Mesenchymal stem cell (in vitro differentiated cells and primary cell): ENCODE results near the gene RGN. TPM values are rescaled to one million over a fixed set of nuclear protein-coding genes. Genes with fewer than 3 reads are reported as not detected.
A peak's percentile ranks its signal among the peaks of the same experiment; 100 is the strongest.
"Not testable (repeated sequence)": the region's sequence is repeated elsewhere in the genome, so short reads cannot be mapped to it uniquely, and the experiment has no call there.

Source experiments
- DNase-seq: peaks from one replicate; pipeline ENCODE4 v3.0.0-alpha.2; 2013
- H2AFZ ChIP-seq: one replicate; pipeline ENCODE4 v1.6.1; 2013; ENCODE audit warnings: low read depth, mild to moderate bottlenecking, control low read depth, inconsistent platforms, low read length, moderate library complexity
- H2AK5ac ChIP-seq: 2 replicates; pipeline ENCODE4 v1.6.1; 2013; ENCODE audit warnings: low read length, moderate library complexity, mild to moderate bottlenecking, inconsistent platforms; ENCODE audit not compliant: severe bottlenecking
- H2BK120ac ChIP-seq: one replicate; pipeline ENCODE4 v1.6.1; 2013; ENCODE audit warnings: low read depth, mild to moderate bottlenecking, inconsistent platforms, low read length, moderate library complexity
- H2BK12ac ChIP-seq, 2 experiments: one replicate each; pipeline ENCODE4 v1.6.1; 2013; ENCODE audit warnings: inconsistent platforms in 2 of 2, low read length in 2 of 2, mild to moderate bottlenecking in 2 of 2, moderate library complexity in 2 of 2, control low read depth in 1 of 2
- H2BK15ac ChIP-seq: one replicate; pipeline ENCODE4 v1.6.1; 2013; ENCODE audit warnings: mild to moderate bottlenecking, low read depth, inconsistent platforms; ENCODE audit not compliant: poor library complexity, severe bottlenecking
- H2BK5ac ChIP-seq: 2 replicates; pipeline ENCODE4 v1.6.1; 2013; ENCODE audit warnings: low read depth, mild to moderate bottlenecking, low read length, control low read depth, inconsistent platforms; ENCODE audit not compliant: poor library complexity, severe bottlenecking
- H3K14ac ChIP-seq, 2 experiments: one replicate each; pipeline ENCODE4 v1.6.1; 2013; ENCODE audit warnings: inconsistent platforms in 2 of 2, low read length in 2 of 2, control low read depth in 1 of 2, mild to moderate bottlenecking in 1 of 2, moderate library complexity in 1 of 2
- H3K18ac ChIP-seq, 2 experiments: one replicate each; pipeline ENCODE4 v1.6.1; 2013; ENCODE audit warnings: inconsistent platforms in 2 of 2, low read length in 2 of 2, control low read depth in 1 of 2, low read depth in 1 of 2, mild to moderate bottlenecking in 1 of 2
- H3K23ac ChIP-seq, 2 experiments: one replicate each; pipeline ENCODE4 v1.6.1; 2013; ENCODE audit warnings: inconsistent platforms in 2 of 2, low read length in 2 of 2, mild to moderate bottlenecking in 2 of 2, moderate library complexity in 2 of 2, control low read depth in 1 of 2
- H3K27ac ChIP-seq: 2 replicates; pipeline ENCODE4 v1.5.1; 2013; ENCODE audit warnings: mild to moderate bottlenecking, moderate library complexity, low read length, control low read depth, inconsistent platforms; ENCODE audit not compliant: poor library complexity, severe bottlenecking
- H3K27me3 ChIP-seq, 2 experiments: 2 replicates each; pipeline versions ENCODE4 v1.6.1 to v1.7.0; 2013; ENCODE audit warnings: low read length in 2 of 2, mild to moderate bottlenecking in 2 of 2, moderate library complexity in 2 of 2, control low read depth in 1 of 2, inconsistent platforms in 1 of 2; ENCODE audit not compliant: control insufficient read depth in 1 of 2, insufficient read depth in 1 of 2
- H3K36me3 ChIP-seq, 2 experiments: 2 replicates each; pipeline versions ENCODE4 v1.6.1 to v1.7.0; 2013; ENCODE audit warnings: low read length in 2 of 2, control low read depth in 1 of 2, inconsistent platforms in 1 of 2, low read depth in 1 of 2, mild to moderate bottlenecking in 1 of 2; ENCODE audit not compliant: insufficient read depth in 2 of 2, control insufficient read depth in 1 of 2
- H3K4ac ChIP-seq, 2 experiments: one replicate each; pipeline ENCODE4 v1.6.1; 2013; ENCODE audit warnings: inconsistent platforms in 2 of 2, low read length in 2 of 2, mild to moderate bottlenecking in 2 of 2, moderate library complexity in 2 of 2, control low read depth in 1 of 2, low read depth in 1 of 2
- H3K4me1 ChIP-seq: 2 replicates; pipeline ENCODE4 v1.6.1; 2013; ENCODE audit warnings: low read depth, low read length, control low read depth; ENCODE audit not compliant: control insufficient read depth, insufficient read depth
- H3K4me2 ChIP-seq: 2 replicates; pipeline ENCODE4 v1.6.1; 2013; ENCODE audit warnings: low read length, mild to moderate bottlenecking, inconsistent platforms; ENCODE audit not compliant: poor library complexity, severe bottlenecking
- H3K4me3 ChIP-seq, 2 experiments: 2 replicates each; pipeline versions ENCODE4 v1.5.1 to v1.7.0; 2013; ENCODE audit warnings: low read length in 2 of 2, mild to moderate bottlenecking in 2 of 2, control low read depth in 1 of 2, low read depth in 1 of 2; ENCODE audit not compliant: insufficient read depth in 1 of 2
- H3K79me1 ChIP-seq: replicated peaks from 2 replicates; pipeline ENCODE4 v1.6.1; 2013; ENCODE audit warnings: mild to moderate bottlenecking, control low read depth, low read length, inconsistent platforms; ENCODE audit not compliant: poor library complexity, severe bottlenecking
- H3K9ac ChIP-seq: 2 replicates; pipeline ENCODE4 v1.7.0; 2013; ENCODE audit warnings: mild to moderate bottlenecking, low read length, moderate library complexity
- H3K9me3 ChIP-seq: 2 replicates; pipeline ENCODE4 v1.7.0; 2013; ENCODE audit warnings: mild to moderate bottlenecking, low read length; ENCODE audit not compliant: control insufficient read depth
- H4K8ac ChIP-seq: one replicate; pipeline ENCODE4 v1.6.1; 2013; ENCODE audit warnings: inconsistent platforms, mild to moderate bottlenecking, low read length, moderate library complexity
- H4K91ac ChIP-seq: one replicate; pipeline ENCODE4 v1.6.1; 2013; ENCODE audit warnings: mild to moderate bottlenecking, low read length, inconsistent platforms
- WGBS: methylation state at CpG from one replicate; pipeline ENCODE4 v1.1.7; 2013; ENCODE audit warnings: mixed read lengths; 5-methylcytosine and 5-hydroxymethylcytosine counted together
- small RNA-seq: library from polyadenylated mRNA; stranded (forward); fragments of <200 nt; extraction: miRNeasy Mini kit (QIAGEN cat#:217004); gene quantifications from one replicate; pipeline ENCODE3, GENCODE V24; 2013; ENCODE audit warnings: low read depth

The RGN gene

GRCh38 chrX:47135650-47136049 lies 57.4 kb downstream of the RGN start:
- H3K23ac ChIP-seq, H2BK120ac ChIP-seq, H2AFZ ChIP-seq, H3K4ac ChIP-seq, H3K27ac ChIP-seq, H3K9me3 ChIP-seq, H3K79me1 ChIP-seq, H3K14ac ChIP-seq, H3K18ac ChIP-seq, H3K9ac ChIP-seq, H3K4me3 ChIP-seq, H2BK15ac ChIP-seq, H2AK5ac ChIP-seq, H4K8ac ChIP-seq, H2BK12ac ChIP-seq, H3K4me2 ChIP-seq, H3K4me1 ChIP-seq, H3K36me3 ChIP-seq, H4K91ac ChIP-seq, H2BK5ac ChIP-seq: not testable (repeated sequence)
- H3K27me3 ChIP-seq, result peaks cover 0 to 14% of the 10 kb centered on the region in 2 experiments
- 48% methylated on average over 3 of the region's 5 CpGs for WGBS
- DNase-seq, result peak; percentile 68

DNA sequence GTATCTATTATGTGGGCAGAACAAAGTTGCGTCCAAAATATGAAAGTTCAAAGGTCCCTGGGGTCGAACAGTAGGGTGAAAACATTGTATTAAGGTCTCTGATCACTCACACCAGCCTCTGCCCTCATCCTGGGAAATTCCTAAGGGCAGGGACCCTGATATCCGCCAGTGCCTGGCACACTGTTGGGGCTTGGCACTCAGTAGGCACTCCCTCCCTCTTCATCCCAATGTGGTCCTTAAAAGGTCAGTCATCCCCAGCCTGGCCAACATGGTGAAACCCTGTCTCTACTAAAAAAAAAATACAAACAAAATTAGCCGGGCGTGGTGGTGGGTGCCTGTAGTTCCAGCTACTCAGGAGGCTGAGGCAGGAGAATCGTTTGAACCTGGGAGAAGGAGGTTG lies 59.9 kb downstream of the RGN start:
- Histone ChIP-seq H3K79me1 (no peaks in the 10 kb centered on the region), H4K8ac (no peak overlapping the region), H3K4me3 (no peak overlapping the region), H2AFZ (no peak overlapping the region), H3K4ac (no peak overlapping the region), H3K9ac (no peak overlapping the region), H3K27me3 (peaks cover 0 to 26% of the 10 kb centered on the region in 2 experiments), H3K18ac (no peak overlapping the region), H3K14ac (no peak overlapping the region), H4K91ac (no peak overlapping the region), H2AK5ac (no peak overlapping the region), H2BK5ac (no peak overlapping the region), H3K36me3 (peaks cover 10 to 21% of the 10 kb centered on the region in 2 experiments), H3K4me2 (no peak overlapping the region), H3K4me1 (no peaks in the 10 kb centered on the region), H2BK12ac (no peak overlapping the region), H3K23ac (no peak overlapping the region), H2BK15ac (no peak overlapping the region), H2BK120ac (no peak overlapping the region), H3K27ac (no peak overlapping the region), H3K9me3 (no peaks in the 10 kb centered on the region)
- no peak for DNase-seq
- WGBS, result 88% methylated on average over 6 of the region's 6 CpGs

Small RNA genes within 50 kb of the gene (small RNA-seq; reads per million reads assigned to genes)
- gene RNU12-2P, result not detected
- not detected for gene RNU6-1189P
